ENCODE data around the gene TTC5.
"Not testable (repeated sequence)": the region's sequence is repeated elsewhere in the genome, so short reads cannot be mapped to it uniquely, and the experiment has no call there.

The TTC5 gene

GRCh38 chr14:20302042-20302755 is 3.6 kb downstream of the TTC5 start:
- DNase-seq (ENCODE audit: low read depth), result peak; percentile 10

GRCh38 chr14:20295067-20295466 is 10.7 kb downstream of the TTC5 start:
- DNase-seq (ENCODE audit: low read depth), result no peak

- no peak for DNase-seq (ENCODE audit: low read depth)
Measured at GRCh38 chr14:20294636-20295035, 11.1 kb downstream of the TTC5 start.

GRCh38 chr14:20281998-20282397 is 23.8 kb downstream of the TTC5 start:
- not testable (repeated sequence) for DNase-seq (ENCODE audit: low read depth)

- not testable (repeated sequence) for DNase-seq (ENCODE audit: low read depth)
Measured at GRCh38 chr14:20280265-20280664, 25.5 kb downstream of the TTC5 start.

DNA sequence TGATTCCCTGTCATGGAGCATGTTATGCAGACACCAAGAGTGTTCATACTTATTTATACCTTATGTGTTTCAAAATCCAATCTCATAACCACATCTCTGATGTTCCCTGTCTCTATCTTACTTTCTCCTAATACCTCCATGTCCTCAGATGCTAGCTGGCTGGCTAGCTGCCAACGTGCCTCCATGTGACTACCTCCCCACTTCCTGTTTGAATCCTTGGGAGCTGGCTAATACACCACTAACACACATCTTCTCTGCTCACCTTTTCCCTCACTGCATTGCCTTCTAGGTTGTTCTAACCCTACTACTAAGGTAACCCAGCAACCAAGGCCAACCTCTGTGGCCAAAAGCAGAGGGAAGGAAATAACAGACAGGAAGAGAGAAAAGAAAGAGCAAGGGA is 27.3 kb downstream of the TTC5 start:
- no peak for DNase-seq (ENCODE audit: low read depth)

DNA sequence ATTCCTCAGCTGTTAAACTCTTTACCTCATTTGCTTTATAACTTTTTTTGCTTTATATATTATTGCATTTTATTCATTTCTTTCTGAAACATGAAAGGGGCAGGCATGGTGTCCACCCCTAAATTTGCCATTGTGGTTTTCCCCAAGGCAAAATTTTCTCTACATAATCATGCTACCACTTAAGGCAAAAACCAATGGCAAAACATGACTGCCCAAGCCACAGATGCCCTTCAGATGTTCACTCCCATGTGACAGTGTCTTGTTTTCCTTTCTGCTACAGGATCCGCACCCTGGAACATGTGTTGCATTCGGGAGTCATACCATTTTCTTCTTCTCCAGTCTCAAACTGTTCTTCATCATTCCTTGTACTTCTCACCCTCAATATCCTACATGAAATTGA is 28.3 kb downstream of the TTC5 start:
- no peak for DNase-seq (ENCODE audit: low read depth)

DNA sequence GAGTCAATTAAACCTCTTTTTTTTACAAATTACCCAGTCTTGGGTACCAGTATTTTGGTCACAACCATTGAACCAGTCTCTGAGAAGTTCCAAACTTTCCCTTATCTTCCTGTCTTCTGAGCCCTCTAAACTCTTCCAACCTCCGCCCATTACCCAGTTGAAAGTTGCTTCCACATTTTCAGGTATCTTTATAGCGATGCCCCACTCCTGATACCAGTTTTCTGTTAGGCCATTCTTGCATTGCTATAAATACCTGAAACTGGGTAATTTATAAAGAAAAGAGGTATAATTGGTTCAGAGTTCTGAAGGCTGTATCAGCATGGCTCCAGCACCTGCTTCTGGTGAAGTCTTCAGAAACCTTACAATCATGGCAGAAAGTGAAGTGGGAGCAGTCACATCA is 31.7 kb downstream of the TTC5 start:
- DNase-seq (ENCODE audit: low read depth), result no peak

- not testable (repeated sequence) for DNase-seq (ENCODE audit: low read depth)
Measured at GRCh38 chr14:20264361-20264760, 41.4 kb downstream of the TTC5 start.

- DNase-seq (ENCODE audit: low read depth), result peak; percentile 69
Measured at GRCh38 chr14:20262642-20263128, 43.1 kb downstream of the TTC5 start.

DNA sequence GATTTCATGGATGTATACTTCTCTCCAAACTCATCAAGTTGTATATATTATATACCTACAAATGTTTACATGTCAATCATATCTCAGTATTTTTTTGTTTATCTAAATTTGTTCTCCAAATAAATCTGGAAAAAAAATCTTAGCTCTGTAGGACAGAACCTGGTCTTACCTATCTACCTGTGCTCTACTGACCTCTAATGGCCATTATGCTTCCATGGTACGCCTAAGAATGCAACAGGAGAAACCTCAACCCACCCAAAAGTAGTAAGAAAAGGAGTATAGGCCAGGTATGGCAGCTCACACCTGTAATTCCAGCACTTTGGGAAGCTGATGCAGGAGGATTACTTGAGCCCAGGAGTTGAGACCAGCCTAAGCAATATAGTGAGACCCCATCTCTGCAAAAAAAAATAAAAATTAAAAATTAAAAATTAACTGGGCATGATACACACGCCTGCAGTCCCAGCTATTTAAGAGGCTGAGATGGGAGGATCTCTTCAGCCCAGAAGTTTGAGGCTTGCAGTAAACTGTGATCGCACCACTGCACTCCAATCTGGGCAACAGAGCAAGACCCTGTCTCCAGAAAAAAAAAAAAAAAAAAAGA is 58.0 kb downstream of the TTC5 start:
- DNase-seq (ENCODE audit: low read depth), result no peak

Data from GM04503 (cell line).